Hippocampal formation (tissue), 2 donors: Measurements from ENCODE around the gene SPO11.

Experiments used
- DNase-seq, 2 donors: peaks; one replicate each; lab custom pipeline; 2025; lab: John Stamatoyannopoulos, UW

SPO11 gene

GRCh38 chr20:57329608-57330221 lies at the start of gene SPO11:
Gene SPO11, plus strand, starts transcription at chr20:57329803. Its CDS starts 65 bp downstream, at chr20:57329868.
- no peak for DNase-seq

- no peak for DNase-seq
Observed at GRCh38 chr20:57280221-57280620, 49.4 kb upstream of the SPO11 start.

GRCh38 chr20:57281900-57282299 lies 47.7 kb upstream of the SPO11 start:
- no peak for DNase-seq

GRCh38 chr20:57282670-57283361 lies 46.8 kb upstream of the SPO11 start:
- peak; percentile 69 to 90 for DNase-seq

GRCh38 chr20:57283860-57284259 lies 45.7 kb upstream of the SPO11 start:
- no peak for DNase-seq

- no peak for DNase-seq
Observed at GRCh38 chr20:57287007-57287880, 42.4 kb upstream of the SPO11 start.

- DNase-seq = no peak
Observed at GRCh38 chr20:57287901-57288300, 41.7 kb upstream of the SPO11 start.

GRCh38 chr20:57288651-57289277 lies 40.8 kb upstream of the SPO11 start:
- peak in 1 of 2 donors; percentile 41 for DNase-seq

- DNase-seq = peak; percentile 44 to 70
Observed at GRCh38 chr20:57289391-57290177, 40.0 kb upstream of the SPO11 start.

GRCh38 chr20:57290178-57290484 lies 39.5 kb upstream of the SPO11 start:
- no peak for DNase-seq

GRCh38 chr20:57291003-57291402 lies 38.6 kb upstream of the SPO11 start:
- DNase-seq = no peak

GRCh38 chr20:57291694-57292093 lies 37.9 kb upstream of the SPO11 start:
- no peak for DNase-seq

GRCh38 chr20:57292611-57293010 lies 37.0 kb upstream of the SPO11 start:
- no peak for DNase-seq

- DNase-seq = no peak
Observed at GRCh38 chr20:57293995-57294394, 35.6 kb upstream of the SPO11 start.

GRCh38 chr20:57294550-57294949 lies 35.1 kb upstream of the SPO11 start:
- no peak for DNase-seq

GRCh38 chr20:57298457-57298856 lies 31.1 kb upstream of the SPO11 start:
- no peak for DNase-seq

- no peak for DNase-seq
Observed at GRCh38 chr20:57301026-57301425, 28.6 kb upstream of the SPO11 start.

- DNase-seq = no peak
Observed at GRCh38 chr20:57306747-57307146, 22.9 kb upstream of the SPO11 start.

GRCh38 chr20:57308451-57309271 lies 20.9 kb upstream of the SPO11 start:
- no peak for DNase-seq

GRCh38 chr20:57309544-57310115 lies 20.0 kb upstream of the SPO11 start:
- DNase-seq = peak in 1 of 2 donors; percentile 33
